GM21619 (cell line): ENCODE results near the gene DDX6.

ENCODE experiments used
- ATAC-seq: cut with Tn5 transposase; IDR thresholded peaks from one replicate; pipeline ENCODE4 v1.9.1; 2021; ENCODE audit not compliant: unreplicated experiment

DDX6 gene

DNA sequence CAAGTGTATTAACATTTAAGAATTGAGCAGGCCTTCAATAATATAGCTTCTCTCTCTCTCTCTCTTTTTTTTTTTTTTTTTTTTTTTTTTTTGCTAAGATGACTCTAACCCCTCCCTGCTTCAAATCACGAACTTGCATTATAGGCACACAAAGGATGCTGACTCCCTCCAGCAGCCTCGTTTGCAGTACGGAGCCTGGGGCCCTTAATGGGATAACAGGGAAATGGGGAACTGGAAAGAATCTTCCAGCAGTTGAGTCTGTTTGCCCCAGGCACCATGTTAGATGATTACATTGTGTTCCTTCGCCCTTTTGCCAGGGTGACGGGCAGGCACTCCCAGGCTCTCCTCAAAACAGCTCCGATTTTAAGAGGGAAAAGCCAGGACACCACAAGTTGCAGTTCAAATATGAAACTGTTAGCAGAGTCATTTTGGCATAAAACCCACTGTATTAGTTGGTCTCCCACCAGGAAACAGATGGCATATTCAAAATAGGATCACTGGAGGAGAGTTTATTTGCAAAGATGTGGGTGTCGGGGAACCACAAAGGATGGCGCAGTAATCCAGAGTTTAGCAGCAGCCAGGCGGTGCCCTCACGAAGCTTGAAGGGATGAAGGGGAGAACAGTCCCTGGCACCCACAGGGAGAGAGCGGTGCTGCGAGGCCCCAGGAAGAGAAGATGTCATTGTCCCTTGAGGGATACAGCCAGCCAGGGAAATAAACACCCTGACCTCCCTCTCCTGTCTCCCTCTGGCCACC, 85.0 kb downstream of the DDX6 start:
- no peak for ATAC-seq

DNA sequence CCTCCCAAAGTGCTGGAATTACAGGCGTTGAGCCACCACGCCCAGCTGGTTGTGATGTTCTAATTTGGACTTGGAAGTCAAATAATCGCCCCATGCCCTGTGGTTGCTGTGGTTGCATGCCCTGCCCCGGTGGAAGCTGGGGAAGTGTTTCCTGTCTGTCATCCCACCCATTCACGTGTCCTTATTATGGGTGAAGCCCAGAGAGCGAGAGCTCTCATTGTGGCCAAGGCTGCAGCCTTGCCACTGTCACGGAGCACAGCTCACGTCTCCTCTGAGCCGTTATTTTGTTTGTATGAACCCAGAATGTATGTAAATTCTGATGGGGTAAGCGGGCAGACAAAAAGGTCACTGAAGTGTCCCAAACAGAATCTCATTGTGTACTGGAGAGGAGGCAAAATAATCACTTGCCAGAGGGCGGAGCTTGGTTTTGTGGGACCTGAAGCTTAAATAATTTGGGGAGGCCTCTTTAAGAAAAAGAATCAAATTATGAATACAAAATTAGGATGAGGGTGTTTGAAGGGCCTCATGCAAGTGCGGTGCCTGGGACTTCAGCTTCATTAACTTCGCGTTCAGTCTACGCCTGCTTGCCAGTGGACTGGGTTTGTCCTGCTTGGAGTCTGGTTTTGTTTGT, 85.7 kb downstream of the DDX6 start:
- no peak for ATAC-seq

GRCh38 chr11:118703563-118704106, 87.3 kb downstream of the DDX6 start:
- no peak for ATAC-seq

GRCh38 chr11:118699506-118700220, 91.3 kb downstream of the DDX6 start:
- no peak for ATAC-seq
